ENCODE measurements around the gene AGR2.

Gene AGR2

DNA sequence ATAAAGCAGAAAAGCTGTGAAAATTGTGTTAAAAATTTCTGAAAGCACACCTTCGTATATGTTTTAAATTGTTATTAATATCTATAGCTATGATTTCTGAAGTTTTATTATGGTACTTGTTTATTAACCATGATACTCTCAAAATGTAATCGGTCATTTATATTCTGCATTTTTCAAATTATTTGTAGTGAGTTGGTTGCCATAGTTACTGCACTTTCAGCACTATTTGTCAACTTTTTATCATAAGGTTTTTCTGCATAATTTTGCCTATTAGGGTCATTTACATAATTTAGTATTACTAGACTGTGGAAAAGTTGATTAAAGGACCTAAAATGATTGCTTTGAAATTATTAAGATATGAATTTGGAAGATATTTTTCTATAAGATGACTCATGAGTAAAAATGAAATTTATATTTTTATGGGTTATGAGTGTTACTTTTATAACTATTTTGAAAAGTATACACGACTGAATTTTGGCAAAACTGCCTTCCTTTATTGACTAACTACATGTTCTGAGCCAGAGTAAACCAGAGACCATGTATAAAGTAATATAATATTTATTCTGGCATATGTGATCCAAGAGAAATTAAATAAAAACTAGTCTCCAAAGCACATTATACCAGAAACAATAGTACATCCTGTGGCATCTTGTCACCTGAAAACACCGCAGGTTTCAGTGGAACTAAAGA is 7.9 kb upstream of the AGR2 start:
- no peak for DNase-seq

DNA sequence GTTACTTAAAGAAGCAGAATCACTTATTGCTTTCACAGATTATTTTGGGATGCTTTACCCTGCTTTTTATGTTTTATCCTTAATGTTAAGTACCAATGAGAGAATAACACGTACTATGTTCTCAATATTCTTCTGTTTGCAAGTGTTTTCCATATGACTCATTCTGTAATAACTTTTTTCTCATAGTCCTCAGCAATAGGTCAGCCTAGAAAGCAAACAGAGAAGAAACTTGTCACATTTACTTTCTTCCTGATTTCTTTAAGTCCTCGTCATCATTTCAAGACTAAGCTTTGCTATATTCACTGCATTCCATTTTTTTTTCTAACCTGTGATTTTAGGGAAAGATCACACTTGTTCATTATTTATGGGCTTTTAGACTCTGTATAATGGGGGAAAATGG is 6.8 kb upstream of the AGR2 start:
- DNase-seq = no peak

DNA sequence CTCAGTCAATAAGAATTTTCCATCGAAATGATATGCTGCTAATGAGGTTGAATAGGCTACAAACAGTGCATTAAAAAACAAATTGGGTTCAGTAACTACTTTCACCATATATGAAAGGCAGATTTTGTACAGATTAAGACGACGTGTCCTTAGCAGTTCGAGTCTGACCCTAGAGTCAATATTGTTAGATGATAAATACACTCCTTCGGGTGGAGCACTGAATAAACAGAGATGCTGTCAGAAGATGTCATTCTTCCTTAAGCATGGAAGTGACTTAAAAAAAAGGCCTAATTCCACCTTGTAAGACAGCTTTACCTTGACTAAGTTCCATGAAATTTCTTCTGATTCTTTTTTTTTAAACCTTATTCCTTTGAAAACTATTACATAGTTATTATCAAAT is 5.8 kb upstream of the AGR2 start:
- no peak for DNase-seq

DNA sequence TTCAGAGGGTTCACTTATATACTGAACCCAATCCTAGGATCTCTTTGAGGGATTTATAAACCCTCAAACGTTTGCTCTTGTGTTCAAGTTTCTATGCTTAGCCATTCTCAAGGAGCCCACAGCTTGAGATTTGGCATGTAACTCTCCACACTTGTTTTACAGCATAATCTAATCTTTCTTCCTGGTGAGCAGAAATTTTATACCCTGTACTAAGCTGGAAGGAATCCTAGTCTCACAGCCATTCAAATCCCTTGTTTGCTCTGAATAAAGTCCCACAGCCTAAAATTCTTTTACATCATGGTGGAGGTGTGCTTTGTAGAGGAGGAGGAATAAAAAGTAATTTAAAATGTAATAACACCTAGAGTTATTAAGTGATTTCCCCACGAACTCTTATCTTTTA is 5.3 kb upstream of the AGR2 start:
- DNase-seq = no peak

DNA sequence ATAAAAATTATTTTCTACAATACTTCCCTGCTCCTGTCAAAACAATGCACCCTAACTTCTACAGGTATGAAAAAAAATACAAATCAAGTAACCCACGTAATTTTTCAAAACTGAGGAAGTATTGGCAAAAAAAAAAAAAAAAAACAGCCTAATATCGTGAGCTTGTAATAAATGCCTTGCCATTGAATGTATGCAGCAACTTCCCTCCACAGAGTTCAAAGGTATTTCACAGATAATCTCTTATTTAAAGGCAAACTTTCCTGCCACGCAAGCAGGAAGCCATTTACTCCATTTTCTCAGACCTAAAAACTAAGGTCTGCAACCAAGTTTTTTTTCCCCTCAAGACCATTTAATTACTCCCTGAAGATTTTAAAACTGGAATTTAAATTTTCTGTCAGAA is 642 bp upstream of the AGR2 start:
- DNase-seq = no peak

DNA sequence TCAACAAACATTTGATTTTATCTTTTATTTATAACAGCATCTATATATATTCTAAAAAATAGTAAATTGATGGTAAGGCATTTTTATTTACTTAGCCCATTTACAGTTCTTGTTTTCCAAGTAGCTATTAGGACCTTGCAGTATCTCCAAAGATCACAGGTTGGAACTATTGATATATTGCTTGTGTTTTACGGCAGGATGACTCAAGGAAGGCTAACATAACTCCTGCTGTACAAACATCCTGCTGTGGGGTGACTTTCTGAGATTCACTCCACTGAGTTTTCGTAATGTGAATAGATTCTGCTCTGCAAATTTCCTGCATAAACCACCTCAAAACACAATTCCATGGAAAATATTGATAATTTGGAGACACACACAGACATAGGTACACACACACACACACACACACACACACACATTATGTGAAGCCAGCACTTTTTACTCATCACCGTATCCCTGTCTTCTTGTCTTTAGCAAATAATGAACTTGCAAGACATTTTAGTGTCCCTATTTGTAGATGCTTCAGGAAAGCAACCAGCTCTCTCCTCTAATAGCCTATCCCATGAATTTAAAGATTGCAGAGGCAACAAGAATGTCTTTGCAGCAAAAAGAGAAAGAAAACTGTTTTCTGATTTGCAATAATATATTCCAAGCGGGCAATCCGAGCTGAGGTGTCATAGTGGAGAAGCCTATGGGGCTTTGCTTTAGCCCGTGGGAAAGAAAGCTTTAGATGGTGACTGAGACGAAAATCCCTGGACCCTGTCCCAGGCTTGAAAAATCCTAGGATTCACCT is 722 bp downstream of the AGR2 start:
- DNase-seq = no peak

DNA sequence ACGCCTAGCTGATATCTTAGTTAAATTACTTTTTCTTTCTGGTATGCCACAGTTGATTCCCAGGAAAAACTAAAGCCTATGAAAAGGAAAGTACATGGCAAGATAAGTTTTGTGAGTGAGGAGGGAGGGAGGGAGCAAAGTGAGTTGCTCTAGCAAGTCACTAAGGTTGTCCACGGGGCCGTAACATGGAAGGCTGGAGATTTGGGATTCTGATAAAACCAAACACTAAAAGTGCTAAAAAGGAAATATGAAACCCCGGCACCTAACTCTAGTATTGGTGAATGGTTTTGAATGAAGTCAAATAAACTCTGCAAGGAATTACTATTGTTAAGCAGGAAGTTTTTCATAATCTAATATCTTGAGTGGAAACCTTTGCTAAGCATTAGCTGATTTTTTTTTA is 1.7 kb downstream of the AGR2 start:
- no peak for DNase-seq

DNA sequence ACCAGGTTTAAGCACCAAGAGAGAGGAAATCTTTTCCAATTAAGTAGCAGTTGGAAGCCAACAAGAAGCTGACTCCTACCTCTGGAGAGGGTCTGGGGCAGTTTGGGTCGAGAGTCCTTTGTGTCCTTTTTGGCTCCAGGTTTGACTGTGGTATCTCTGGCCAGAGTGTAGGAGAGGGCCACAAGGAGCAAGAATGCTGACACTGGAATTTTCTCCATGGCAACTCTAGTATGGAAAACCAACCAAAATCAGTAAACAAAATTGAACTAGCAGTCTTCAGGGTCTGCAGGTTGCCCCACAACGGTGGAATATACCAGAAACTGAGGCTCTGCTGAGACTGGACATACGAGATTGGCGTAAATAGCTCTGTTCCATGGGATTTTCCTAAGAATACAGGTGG is 3.2 kb downstream of the AGR2 start:
- DNase-seq = no peak

DNA sequence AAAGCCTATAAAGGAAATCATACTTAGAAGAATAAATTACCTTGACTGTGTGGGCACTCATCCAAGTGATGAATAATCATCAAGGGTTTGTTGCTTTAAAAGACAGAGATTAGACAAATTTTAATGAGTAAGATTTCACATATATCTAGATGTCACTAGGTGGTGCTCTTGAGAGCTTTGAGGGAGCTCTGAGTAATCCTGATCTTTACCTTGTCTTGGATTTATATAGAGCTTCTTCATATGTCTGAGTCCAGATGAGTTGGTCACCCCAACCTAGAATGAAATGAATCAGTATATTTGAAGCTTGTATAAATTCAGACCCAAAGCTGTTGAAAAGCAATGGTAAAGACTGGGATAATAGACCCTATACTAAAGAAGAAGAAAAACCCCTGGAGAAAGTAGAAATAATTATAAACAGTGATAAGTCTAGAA is 3.7 kb downstream of the AGR2 start:
- no peak for DNase-seq

DNA sequence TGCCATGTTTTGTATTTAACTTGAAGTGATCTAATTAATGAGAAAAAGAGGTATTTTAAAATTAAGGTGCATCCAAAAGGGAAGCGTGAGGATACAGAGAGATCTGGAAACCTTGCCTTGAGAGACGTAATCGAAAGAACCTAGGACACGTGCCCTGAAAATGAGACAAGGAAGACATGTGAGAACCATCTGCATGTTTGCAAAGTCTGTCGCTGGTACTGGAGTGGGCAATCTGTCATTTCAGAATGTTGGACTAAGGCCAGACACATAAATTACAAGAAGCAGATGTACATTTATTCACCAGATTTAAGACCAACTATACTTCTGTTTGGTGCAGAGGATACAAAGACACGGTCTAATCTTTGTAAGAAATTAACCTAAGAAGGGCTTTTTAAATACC is 9.2 kb downstream of the AGR2 start:
- DNase-seq = no peak

DNA sequence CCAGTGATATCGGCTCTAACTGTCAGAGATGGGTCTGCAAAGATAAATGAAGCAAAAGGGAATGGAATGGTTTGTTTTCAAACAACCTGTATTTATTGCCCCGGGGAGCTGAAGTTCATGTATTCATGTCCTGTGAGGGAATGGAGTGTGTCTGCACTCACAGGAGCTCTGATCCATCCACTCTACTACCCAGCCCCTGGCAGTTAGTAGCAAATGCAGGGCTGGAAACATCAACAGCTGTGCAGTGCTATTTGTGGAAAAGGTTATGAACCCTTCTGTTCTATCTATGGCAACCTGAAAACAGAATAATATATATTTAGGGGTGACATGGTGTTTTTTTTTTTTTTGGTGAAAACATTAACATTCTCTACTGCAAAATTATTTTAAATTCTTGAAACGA is 9.8 kb downstream of the AGR2 start:
- DNase-seq = no peak

DNA sequence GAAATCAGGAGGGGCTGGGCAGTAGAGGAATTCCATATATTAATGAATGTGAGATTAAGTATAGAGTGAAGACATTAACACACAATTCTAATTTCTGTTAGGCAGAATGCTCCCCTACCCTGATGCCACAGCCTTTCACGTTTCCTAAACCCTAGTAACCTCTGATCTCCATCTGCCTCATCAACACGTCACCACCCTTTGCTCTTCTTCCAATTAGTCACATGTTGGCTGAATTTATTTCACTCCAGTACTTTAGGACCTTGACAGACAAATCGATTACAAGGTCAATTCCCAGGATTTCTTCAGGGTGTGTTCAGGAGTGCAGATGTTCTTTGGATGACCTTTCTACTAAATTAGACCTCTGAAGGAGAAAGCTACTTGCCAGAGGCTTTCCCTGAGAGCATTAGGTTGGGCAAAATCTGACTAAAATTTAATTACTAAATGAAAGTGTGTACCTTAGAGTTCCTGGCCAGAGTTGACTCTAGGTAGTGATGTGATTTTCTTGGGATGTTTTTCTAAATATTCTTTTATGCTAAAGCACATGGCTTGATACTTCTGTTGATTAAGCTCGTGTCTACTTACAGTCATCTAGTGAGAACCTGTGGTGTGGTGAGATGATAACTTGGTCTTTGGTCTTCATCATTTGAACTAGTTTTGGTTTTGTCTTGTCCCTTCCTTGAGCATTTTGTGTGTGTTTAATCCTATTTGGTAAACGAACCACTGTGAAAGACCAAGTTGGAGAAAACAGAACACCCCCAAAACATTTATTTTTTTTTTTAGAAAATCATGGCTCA is 12.7 kb downstream of the AGR2 start:
- no peak for DNase-seq

DNA sequence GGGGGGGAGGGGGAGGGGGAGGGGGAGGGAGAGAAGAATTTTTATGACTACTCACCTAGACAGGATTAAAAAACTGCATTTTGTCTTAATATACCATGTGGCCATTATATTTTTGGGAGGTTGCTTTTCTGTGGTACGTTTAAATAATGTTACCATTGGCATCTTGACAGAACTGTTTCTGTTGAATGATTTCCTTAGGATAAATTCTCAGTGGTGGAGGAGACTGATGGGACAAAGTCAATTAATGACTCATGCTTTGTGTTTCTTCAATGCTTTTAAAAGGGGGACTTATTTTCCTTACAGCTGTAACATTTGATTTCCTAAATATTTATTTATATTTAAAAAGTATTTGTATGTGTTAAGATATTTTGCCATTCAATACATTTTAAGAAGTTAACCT is 13.7 kb downstream of the AGR2 start:
- no peak for DNase-seq

DNA sequence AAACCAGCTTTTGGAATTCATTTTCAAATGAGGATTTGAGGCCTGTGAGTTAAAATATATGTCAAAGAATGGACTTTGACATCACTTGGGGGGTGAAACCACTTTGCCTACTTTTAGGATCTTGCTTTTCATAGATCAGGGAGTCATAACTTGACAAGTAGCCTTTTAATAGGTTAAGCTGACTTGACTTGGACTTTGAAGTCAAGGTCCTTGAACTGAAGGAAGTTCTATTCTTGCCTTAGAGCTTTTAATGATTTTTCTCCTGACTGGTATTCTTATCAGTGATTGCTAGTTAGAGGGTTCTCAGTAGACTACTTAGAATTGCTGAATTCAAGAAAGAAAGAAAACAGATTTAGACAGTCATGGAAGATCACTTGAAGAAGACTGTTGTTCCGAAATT is 17.7 kb downstream of the AGR2 start:
- no peak for DNase-seq

DNA sequence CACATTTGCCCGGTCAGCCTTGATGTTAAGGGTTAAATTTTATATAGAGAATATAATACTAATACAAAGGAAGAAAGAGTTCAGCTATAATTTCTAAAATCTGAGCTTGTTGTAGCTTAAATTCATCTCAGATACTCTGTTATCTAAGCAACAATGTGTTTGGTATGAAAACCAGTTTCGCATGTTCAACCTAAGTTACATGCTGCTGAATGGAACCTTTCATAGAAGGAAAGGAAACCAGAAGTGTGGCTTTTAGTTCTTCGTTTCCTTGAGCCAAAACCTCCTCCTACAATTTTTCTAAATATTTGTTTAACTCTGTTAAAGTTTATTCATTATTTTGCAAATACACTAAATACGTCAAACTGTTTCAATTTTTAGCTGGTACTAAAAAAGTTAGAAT is 18.5 kb downstream of the AGR2 start:
- no peak for DNase-seq

DNA sequence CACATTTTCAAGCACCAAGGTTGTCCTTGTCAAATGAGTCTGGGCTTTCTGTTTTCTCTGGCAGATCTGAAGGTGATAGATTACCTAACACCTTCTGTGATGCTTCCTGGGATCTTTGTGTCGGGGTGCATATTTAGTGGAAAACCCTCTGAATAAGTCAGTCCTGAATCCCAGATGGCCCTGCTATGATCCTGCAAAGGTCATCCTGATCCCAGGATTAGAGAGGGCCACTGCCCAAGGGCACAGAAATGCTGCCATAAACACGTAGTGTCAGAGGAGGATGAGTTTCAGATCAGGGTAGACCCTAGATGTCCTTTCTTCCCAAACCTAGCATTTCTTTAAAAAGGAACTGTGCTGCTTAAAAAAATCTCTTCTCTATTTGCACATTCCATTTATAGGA is 19.0 kb downstream of the AGR2 start:
- no peak for DNase-seq

DNA sequence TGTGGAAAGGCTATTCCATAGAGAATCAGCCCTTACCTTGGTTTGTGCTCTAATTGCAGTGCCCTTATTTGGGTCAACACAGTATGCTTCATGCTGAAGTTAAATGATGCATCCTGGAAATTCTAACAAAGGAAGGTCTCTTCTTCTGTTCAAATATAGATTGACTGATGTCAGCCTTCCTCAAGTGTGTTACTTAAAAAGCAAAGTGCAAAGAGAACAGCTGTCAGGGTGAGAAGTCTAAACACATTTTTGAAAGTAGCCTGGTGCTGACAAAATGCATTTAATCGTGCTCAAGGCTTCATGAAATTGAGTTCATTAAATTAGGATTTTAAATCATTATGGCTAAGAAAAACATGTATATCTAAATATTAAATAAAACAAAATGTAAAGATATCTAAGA is 19.5 kb downstream of the AGR2 start:
- no peak for DNase-seq

DNA sequence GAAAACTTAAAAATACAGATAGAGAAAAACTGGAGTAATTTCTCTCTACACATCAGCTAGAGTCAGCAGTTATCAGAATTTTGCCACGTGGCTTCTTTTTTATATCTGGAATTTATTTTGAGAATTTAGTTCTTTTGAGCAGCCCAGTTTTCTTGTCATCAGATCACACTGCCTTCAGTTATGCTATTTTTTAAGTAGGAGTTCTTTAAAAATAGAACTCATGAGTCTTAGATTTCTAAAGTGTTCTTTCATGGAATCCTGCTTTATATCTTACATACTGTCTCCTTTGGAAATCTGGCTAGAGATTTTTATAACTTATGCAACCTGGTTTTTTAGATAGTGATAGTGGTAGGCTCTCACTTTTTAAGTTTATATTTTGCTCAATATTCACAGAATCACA is 24.2 kb downstream of the AGR2 start:
- no peak for DNase-seq

DNA sequence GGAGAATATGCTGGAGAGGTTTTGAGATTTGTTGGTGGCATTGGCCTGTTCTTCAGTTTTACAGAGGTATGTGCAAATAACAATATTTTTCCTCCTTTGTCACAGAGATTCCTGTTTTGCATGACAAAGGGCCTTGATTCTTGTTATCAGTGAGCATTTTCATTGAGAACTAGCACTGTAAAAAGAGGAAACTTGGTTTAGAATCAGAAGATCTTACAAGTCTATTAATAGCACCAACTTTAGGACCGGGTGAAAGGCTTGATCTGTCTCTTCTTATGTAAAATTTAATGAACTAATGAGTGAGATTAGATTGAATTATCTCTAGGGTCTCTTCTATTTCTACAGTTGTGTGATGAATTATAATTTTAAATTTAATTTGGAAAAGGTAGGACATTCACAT is 25.7 kb downstream of the AGR2 start:
- no peak for DNase-seq

DNA sequence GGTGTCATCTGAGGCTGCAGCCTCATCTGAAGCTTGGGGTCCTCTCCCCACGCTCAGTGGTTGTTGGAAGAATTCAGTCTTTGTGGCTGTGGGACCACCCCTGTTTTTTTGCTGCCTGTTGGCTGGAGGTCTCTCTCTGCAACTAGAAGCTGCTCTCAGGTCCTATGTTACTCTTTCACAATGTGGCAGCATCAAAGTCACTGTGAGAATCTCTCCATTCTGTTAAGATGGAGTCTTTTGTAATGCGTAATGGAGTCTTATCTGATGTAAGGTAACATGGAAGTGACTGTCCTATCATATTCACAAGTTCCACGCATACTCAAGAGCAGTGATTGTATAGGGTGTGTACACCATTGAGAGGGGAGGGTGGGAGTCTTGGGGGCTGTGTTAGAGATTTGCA is 26.3 kb downstream of the AGR2 start:
- no peak for DNase-seq

DNA sequence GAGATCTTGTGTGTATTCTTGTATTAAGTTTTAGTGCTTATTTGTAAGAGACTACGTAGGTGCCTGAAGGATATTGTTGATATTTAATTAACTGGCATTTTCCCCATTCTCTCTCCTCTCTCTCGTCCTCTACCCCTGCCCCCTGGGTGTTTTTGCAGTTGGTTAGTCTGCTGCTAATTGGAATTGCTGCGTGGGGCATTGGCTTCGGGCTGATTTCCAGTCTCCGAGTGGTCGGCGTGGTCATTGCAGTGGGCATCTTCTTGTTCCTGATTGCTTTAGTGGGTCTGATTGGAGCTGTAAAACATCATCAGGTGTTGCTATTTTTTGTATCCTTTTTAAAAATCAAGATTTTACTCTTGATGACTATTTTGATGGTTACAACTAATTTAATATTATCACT is 28.7 kb downstream of the AGR2 start:
- no peak for DNase-seq

DNA sequence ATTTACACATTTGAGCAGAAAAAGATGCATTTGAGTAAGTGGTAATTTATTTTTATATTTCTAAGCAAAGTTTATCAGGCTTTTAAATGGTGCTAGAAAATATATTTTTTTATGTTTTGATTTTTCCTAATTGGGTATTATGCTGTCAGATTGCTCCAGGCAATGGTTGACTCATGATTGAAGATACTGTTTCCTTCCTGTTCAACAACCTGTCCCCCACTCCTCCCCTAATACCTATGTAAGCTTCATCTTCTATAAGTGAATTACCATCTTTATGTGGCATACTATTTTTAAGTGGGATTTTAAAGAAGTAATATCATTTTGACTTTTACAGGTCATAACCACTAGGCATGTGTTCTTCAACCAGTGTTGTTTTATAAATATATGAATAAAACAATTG is 29.8 kb downstream of the AGR2 start:
- DNase-seq = no peak

DNA sequence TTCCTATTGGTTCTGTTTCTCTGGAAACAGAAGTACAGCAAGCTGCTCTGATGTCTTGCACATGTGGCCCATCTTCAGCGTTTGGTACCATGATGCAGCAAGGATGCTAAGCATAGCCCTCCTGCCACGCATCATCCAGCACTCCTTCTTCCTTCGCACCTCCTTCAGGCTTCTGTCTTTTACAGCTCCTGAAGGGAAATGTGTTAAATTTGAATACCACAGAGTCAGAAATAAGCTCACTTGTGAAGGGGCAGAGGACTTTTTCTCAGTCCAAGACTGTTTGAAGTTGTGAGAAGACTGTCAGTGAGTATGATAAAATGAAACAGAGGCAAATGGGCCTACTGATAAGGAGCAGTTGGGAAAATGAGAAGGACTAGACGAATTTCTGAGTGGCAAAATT is 30.5 kb downstream of the AGR2 start:
- no peak for DNase-seq

DNA sequence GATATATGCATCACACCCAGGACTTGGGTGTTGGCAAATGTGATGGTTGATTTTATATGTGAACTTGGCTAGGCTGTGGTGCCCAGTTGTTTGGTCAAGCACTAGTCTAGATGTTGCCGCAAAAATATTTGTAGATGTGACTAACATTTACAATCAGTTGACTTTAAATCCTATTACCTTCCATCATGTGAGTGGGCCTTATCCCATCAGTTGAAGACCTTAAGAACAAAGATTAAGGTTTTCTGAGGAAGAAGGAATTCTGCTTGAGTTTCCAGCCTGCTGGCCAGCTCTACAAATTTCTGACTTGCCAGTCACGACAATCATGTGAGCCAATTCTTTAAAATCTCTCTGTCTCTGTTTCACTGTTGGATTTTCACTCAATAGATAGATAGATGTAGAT is 30.9 kb downstream of the AGR2 start:
- no peak for DNase-seq

All from femur (tissue), 1 donor.